ENCODE measurements around the gene RABGAP1L. TPM values are rescaled to one million over a fixed set of nuclear protein-coding genes. Genes with fewer than 3 reads are reported as not detected.
"Not testable (repeated sequence)": the region's sequence is repeated elsewhere in the genome, so short reads cannot be mapped to it uniquely, and the experiment has no call there.

RABGAP1L gene
- total RNA-seq, 6 donors from 2014 or later: 41.3 to 229 (median 85.3) TPM

GRCh38 chr1:174637487-174637886 lies 478.2 kb downstream of the RABGAP1L start:
- H3K27me3 ChIP-seq: no peaks in the 10 kb centered on the region
- no peak overlapping the region for H3K4me3 ChIP-seq
- peaks cover 0 to 7% (median 0%) of the 10 kb centered on the region in 4 donors for H3K36me3 ChIP-seq
- H3K27ac ChIP-seq: no peak overlapping the region
- no peak for ATAC-seq (ENCODE audit: low FRiP score in 2 of 2)
- no peaks in the 10 kb centered on the region for H3K9me3 ChIP-seq
- no peak for DNase-seq
- H3K4me1 ChIP-seq: no peaks in the 10 kb centered on the region
- TF ChIP-seq POLR2A (IDR thresholded peaks at IDR 0.05) (no peak), EP300 (IDR thresholded peaks at IDR 0.05) (no peak), POLR2AphosphoS5 (IDR thresholded peaks at IDR 0.05) (no peak), CTCF (IDR thresholded peaks at IDR 0.05) (no peak)
- WGBS, 2 donors: 96 to 97% methylated on average over 4 of the region's 4 CpGs

GRCh38 chr1:174639461-174639860 lies 480.1 kb downstream of the RABGAP1L start:
- DNase-seq (no peak), ATAC-seq (ENCODE audit: low FRiP score in 2 of 2) (no peak)
- 72 to 75% methylated on average over 1 of the region's 1 CpG for WGBS, 2 donors
- H3K4me1 ChIP-seq: no peaks in the 10 kb centered on the region
- TF ChIP-seq POLR2A (IDR thresholded peaks at IDR 0.05): no peak
- TF ChIP-seq EP300 (IDR thresholded peaks at IDR 0.05): no peak
- no peak for TF ChIP-seq POLR2AphosphoS5 (IDR thresholded peaks at IDR 0.05)
- TF ChIP-seq CTCF (IDR thresholded peaks at IDR 0.05): no peak
- no peaks in the 10 kb centered on the region for H3K9me3 ChIP-seq
- H3K27ac ChIP-seq: no peak overlapping the region
- H3K36me3 ChIP-seq: peaks cover 0 to 7% (median 0%) of the 10 kb centered on the region in 4 donors
- no peaks in the 10 kb centered on the region for H3K27me3 ChIP-seq
- no peak overlapping the region for H3K4me3 ChIP-seq

- no peak overlapping the region for H3K4me3 ChIP-seq
- TF ChIP-seq EP300 (IDR thresholded peaks at IDR 0.05): no peak
- no peak for TF ChIP-seq POLR2A (IDR thresholded peaks at IDR 0.05)
- no peak for TF ChIP-seq POLR2AphosphoS5 (IDR thresholded peaks at IDR 0.05)
- TF ChIP-seq CTCF (IDR thresholded peaks at IDR 0.05): no peak
- no peaks in the 10 kb centered on the region for H3K4me1 ChIP-seq
- WGBS, 2 donors: 61 to 82% methylated on average over 1 of the region's 1 CpG
- no peak overlapping the region for H3K27ac ChIP-seq
- DNase-seq (no peak), ATAC-seq (ENCODE audit: low FRiP score in 2 of 2) (no peak)
- no peaks in the 10 kb centered on the region for H3K27me3 ChIP-seq
- no peaks in the 10 kb centered on the region for H3K9me3 ChIP-seq
- peaks cover 0 to 7% (median 0%) of the 10 kb centered on the region in 4 donors for H3K36me3 ChIP-seq
These were observed 481.5 kb downstream of the RABGAP1L start for GRCh38 chr1:174640783-174641182.

GRCh38 chr1:174642393-174642792 lies 483.1 kb downstream of the RABGAP1L start:
- H3K4me1 ChIP-seq: no peaks in the 10 kb centered on the region
- no peaks in the 10 kb centered on the region for H3K9me3 ChIP-seq
- H3K27me3 ChIP-seq: no peaks in the 10 kb centered on the region
- DNase-seq (no peak), ATAC-seq (ENCODE audit: low FRiP score in 2 of 2) (no peak)
- no peak overlapping the region for H3K27ac ChIP-seq
- peaks cover 0 to 5% (median 0%) of the 10 kb centered on the region in 4 donors for H3K36me3 ChIP-seq
- H3K4me3 ChIP-seq: no peak overlapping the region
- TF ChIP-seq EP300 (IDR thresholded peaks at IDR 0.05) (no peak), POLR2AphosphoS5 (IDR thresholded peaks at IDR 0.05) (no peak), POLR2A (IDR thresholded peaks at IDR 0.05) (no peak), CTCF (IDR thresholded peaks at IDR 0.05) (no peak)

- no peaks in the 10 kb centered on the region for H3K4me1 ChIP-seq
- H3K27me3 ChIP-seq: no peaks in the 10 kb centered on the region
- WGBS, 2 donors: 90 to 94% methylated on average over 1 of the region's 1 CpG
- TF ChIP-seq POLR2A (IDR thresholded peaks at IDR 0.05): no peak
- no peak for TF ChIP-seq CTCF (IDR thresholded peaks at IDR 0.05)
- TF ChIP-seq POLR2AphosphoS5 (IDR thresholded peaks at IDR 0.05): no peak
- TF ChIP-seq EP300 (IDR thresholded peaks at IDR 0.05): no peak
- no peaks in the 10 kb centered on the region for H3K36me3 ChIP-seq
- H3K4me3 ChIP-seq: no peak overlapping the region
- no peak overlapping the region for H3K27ac ChIP-seq
- no peak for DNase-seq
- H3K9me3 ChIP-seq: no peaks in the 10 kb centered on the region
- ATAC-seq (ENCODE audit: low FRiP score in 2 of 2): no peak
These were observed 483.9 kb downstream of the RABGAP1L start for GRCh38 chr1:174643206-174643605.

- not testable (repeated sequence) for ATAC-seq (ENCODE audit: low FRiP score in 2 of 2)
These were observed 490.3 kb downstream of the RABGAP1L start for GRCh38 chr1:174649572-174649971.

More at GRCh38 chr1:174649572-174649971, 490.3 kb downstream of the RABGAP1L start:
- H3K27ac ChIP-seq, H3K36me3 ChIP-seq, H3K9me3 ChIP-seq, H3K27me3 ChIP-seq, H3K4me1 ChIP-seq, DNase-seq, H3K4me3 ChIP-seq: not testable (repeated sequence)
- WGBS, 2 donors: 84 to 90% methylated on average over 2 of the region's 2 CpGs
